ENCODE results near the gene WDFY2.

GRCh38 chr13:51590971-51591627 lies 6.8 kb downstream of the WDFY2 start:
- TF ChIP-seq, protein P1, sequence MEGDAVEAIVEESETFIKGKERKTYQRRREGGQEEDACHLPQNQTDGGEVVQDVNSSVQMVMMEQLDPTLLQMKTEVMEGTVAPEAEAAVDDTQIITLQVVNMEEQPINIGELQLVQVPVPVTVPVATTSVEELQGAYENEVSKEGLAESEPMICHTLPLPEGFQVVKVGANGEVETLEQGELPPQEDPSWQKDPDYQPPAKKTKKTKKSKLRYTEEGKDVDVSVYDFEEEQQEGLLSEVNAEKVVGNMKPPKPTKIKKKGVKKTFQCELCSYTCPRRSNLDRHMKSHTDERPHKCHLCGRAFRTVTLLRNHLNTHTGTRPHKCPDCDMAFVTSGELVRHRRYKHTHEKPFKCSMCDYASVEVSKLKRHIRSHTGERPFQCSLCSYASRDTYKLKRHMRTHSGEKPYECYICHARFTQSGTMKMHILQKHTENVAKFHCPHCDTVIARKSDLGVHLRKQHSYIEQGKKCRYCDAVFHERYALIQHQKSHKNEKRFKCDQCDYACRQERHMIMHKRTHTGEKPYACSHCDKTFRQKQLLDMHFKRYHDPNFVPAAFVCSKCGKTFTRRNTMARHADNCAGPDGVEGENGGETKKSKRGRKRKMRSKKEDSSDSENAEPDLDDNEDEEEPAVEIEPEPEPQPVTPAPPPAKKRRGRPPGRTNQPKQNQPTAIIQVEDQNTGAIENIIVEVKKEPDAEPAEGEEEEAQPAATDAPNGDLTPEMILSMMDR (IDR thresholded peaks at IDR 0.05; ENCODE audit: insufficient read depth, low read length, poor library complexity, severe bottlenecking), result no peak
- TF ChIP-seq EZH2phosphoT487 (conservative IDR thresholded peaks at IDR 0.05; ENCODE audit: low read length), result no peak
